DMS 273 (cell line): ENCODE results near the gene B4GALNT4.
"Not testable (repeated sequence)": the region's sequence is repeated elsewhere in the genome, so short reads cannot be mapped to it uniquely, and the experiment has no call there.

ENCODE experiments used
- DNase-seq: peaks from one replicate; lab custom pipeline; 2025; ENCODE audit not compliant: unreplicated experiment; lab: John Stamatoyannopoulos, UW

B4GALNT4 gene

DNA sequence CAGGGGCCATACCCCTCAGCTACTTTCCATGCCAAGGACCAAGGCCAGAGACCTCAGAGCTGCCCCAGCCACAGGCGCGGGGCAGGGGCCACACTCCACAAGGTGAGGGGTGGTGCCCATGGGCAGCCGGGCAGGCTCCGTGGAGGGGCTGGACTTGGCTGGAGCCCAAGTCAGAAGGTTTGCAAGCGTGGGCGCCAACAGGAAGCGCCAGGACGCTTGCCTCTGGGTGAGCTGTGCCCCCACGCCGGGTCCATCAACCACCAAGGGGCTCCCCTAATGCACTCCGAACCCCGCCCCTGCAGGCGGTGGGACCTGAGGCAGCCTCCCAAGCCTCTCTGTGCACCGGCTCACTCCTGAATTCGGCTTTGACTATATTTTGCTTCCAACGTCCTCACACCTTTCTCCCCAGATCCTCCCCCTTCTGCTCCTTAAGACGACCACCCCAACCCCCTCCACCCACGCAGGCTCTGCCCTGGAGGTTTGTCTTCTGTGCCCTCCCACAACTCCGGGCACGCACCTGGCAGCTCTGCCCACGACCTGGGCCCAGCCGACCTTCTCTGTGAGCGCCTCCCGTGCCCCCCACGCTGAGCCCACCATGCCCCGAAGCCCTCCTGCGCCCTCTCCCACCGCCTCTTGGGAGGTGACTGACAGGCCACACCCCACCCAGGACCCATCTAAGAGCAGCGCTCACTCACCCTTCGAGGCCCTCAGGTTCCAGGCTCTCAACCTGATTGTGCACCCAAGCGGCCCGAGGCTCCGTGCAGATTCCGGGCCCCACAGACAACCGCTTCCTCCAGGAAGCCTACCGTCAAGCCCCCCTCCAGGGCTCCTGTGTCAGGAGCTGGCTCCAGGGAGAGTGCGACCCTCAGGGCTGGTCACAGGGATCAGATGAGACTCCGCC, 22.1 kb downstream of the B4GALNT4 start:
- no peak for DNase-seq

DNA sequence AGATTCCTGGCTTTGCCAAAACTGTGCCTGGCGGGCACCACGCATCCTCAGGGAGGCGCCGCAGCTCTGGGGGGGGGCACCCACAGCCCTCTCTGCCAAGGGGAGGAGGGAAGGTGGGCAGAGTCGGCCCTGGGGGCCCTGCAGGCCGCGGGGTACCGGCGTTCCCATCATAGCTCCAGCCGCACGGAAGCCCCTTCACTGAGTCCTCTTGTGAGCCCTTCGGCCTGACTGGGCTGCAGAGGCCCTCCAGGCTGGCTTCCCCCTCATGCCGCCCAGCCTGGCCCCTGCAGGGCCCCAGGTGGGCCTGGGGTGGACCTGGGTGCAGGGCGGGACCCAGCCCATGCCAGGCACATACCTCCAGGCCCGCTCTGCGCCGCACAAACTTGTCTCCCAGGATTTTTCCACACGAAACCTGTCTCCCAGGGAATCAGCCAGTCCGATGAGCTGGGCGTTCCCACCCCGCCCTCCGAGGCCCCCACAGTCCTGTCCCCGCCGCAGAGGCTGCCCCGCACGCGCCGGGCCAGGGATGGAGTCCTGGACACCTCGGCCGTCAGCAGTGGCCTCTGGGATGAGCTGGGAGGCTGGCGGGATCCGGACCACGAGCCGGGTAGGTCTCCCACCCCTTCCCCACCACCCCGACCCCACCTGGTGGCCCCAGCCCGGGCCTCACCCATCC, 22.9 kb downstream of the B4GALNT4 start:
- DNase-seq, result no peak

DNA sequence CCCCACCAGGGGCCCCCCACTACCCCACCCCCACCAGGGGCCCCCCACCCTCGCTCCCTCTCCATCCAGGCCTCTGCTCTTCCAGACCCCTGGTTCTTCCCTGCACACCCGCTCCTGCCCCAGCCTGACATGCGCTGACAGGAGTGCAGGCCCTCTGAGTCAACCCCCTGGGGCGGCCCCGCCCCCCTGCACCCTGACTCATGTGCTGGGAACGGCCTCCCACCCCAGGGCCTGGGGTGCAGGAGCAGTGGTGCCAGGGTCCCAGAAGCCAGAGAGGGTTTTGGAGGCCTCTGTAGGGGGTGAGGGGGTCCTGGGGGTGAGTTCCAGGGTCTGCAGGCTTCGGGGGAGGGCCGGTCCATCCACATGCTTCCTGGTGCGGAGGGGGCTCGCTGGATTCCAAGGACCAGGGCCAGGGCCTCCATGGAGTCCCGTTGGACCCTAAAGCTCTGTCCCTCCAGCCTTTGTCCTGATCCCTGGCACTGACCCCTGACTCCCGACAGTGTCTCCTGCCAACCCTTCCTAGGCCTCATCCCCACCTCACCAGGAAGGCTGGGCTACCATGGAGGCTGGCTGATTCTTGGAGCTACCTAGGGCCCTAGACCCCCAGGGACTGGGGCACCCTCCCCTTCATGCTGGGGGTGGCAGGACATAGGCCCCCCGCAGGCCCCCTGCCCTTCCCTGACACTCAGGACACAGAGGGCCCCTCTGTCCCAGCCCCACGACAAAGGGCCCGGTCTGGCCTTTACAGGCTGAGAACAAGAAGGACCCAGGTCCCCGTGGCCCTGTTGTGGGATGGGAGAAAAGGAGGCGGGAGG, 24.1 kb downstream of the B4GALNT4 start:
- DNase-seq, result no peak

DNA sequence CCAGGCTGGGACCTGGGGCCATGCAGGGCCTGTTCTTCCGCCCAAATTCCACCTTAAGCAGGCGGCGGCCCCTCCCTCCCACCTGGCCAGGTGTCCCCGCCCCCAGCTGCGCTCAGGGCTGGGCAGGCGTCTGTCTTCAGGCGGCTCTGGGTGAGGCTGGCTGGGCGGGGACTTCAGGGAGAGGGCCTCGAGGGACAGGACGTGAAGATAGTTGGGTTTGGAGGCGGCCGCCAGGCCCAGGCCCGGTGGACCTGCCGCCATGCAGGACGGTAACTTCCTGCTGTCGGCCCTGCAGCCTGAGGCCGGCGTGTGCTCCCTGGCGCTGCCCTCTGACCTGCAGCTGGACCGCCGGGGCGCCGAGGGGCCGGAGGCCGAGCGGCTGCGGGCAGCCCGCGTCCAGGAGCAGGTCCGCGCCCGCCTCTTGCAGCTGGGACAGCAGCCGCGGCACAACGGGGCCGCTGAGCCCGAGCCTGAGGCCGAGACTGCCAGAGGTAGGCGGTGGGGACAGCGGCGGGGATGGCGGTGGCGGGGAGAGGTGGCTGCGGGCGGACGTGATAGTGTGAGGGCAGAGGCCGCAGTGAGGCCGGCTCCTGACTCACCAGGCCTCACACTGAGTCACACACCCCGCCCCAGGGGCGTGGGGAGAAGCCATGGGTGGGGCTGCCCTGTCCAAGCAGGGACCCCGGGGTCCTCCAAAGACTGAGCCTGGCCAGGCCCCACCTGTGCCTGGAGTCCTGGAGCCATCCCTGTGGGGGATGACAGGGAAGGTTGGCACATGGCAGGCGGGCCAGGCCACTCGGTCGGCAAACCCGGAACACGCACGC, 24.9 kb downstream of the B4GALNT4 start, which contains the start of gene PKP3:
PKP3 (plus strand) TSS at position 176 of the 824 bp plus-strand sequence; CDS start at position 260, 84 bp downstream.
- DNase-seq, result no peak

DNA sequence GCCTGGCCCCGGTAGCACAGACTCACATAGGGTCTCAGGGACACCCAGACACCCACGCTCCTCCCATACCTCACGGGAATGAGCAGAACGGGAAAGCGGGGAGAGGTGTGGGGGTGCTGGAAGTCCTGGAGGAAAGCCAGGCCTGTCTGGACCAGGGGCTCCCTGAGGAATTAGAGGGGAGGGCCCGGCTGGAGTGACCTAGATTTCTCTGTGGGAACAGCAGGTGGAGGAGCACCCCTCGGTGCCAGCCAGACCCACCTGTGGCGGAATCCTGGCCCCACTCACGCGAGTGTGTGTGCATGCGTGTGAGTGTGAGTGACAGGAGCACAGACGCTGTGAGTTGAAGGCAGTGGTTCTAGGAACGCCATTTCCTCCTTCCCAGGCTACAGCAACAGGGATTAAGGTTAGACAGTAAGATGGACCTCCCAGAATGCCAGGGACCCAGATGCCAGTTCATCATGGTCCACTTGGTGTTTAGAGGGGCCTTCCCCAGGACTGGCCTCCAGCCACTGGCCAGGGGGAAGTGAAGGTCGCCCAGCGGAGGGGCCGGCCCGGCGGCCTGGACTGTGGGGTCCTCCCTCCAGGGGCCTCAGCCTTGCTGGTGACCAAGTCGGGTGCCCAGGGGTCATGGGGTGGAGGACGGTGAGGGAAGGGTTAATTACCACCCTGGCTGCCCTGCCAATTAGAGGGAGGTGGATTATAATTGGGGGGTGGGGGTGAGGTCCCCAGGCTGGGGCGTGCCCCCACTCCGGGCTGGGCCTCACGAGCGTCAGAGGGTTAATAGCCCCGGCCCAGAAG, 25.8 kb downstream of the B4GALNT4 start:
- no peak for DNase-seq

DNA sequence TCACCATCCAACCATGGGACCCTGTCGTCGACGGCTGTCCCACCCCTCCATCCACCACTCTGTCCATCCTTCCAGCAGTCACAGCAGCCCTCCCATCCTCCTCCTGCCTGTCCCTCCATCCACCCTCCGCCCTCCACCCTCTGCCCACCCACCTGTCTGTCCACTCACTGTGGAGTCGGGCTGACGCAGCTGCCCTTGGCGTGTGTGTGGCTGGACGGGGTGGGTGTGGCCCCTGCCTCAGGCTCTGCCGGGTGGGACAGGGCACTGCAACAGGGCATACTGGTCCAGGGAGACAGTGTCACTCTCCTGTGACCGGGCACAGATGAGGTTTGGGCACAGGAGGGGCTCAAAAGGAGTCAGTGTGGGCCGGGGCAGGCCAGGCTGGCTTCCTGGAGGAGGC, 26.6 kb downstream of the B4GALNT4 start:
- DNase-seq, result no peak

DNA sequence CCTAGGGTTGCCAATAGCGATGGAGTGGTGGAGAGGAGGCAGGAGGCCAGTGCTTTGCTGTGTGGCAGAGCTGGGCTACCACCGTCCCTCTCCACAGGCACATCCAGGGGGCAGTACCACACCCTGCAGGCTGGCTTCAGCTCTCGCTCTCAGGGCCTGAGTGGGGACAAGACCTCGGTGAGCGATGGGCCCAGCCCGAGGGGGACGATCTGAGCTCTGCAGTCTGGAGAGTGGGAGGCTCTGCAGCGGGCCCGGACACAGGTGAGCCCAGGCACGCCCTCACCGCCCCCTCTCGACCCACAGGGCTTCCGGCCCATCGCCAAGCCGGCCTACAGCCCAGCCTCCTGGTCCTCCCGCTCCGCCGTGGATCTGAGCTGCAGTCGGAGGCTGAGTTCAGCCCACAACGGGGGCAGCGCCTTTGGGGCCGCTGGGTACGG, 27.2 kb downstream of the B4GALNT4 start:
- peak; percentile 62 for DNase-seq

DNA sequence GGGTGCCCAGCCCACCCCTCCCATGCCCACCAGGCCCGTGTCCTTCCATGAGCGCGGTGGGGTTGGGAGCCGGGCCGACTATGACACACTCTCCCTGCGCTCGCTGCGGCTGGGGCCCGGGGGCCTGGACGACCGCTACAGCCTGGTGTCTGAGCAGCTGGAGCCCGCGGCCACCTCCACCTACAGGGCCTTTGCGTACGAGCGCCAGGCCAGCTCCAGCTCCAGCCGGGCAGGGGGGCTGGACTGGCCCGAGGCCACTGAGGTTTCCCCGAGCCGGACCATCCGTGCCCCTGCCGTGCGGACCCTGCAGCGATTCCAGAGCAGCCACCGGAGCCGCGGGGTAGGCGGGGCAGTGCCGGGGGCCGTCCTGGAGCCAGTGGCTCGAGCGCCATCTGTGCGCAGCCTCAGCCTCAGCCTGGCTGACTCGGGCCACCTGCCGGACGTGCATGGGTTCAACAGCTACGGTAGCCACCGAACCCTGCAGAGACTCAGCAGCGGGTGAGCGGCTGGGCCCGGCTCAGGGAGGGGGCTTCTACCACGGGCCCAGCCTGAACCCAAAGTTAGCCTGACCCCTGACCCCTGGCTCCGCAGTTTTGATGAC, 27.7 kb downstream of the B4GALNT4 start:
- DNase-seq, result peak; percentile 78

DNA sequence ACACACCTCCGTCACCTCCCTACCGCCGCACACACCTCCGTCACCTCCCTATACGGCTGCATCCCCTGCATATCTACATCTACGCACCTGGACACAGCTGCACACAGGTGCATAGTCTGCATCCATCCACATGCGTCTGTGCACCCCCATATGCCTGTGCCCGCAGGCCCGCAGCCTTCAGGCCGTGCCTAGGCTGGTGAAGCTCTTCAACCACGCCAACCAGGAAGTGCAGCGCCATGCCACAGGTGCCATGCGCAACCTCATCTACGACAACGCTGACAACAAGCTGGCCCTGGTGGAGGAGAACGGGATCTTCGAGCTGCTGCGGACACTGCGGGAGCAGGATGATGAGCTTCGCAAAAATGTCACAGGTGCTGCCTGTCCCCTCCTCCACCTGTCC, 29.5 kb downstream of the B4GALNT4 start:
- DNase-seq, result peak; percentile 49

DNA sequence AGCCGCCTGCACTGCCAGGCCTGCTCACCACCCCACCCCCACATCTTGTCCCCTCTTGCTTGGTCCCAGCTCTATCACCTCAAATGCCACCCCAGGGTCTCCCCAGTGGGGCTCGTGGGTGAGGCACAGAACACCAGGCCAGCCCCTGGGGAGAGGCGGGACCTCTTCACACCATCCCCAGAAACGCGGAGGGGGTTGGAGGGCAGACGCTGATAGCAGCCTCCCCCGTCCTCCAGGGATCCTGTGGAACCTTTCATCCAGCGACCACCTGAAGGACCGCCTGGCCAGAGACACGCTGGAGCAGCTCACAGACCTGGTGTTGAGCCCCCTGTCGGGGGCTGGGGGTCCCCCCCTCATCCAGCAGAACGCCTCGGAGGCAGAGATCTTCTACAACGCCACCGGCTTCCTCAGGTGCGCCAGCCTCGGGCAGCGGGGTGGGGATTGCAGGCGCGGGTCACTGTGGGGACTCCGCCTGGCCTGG, 30.5 kb downstream of the B4GALNT4 start:
- DNase-seq, result no peak

DNA sequence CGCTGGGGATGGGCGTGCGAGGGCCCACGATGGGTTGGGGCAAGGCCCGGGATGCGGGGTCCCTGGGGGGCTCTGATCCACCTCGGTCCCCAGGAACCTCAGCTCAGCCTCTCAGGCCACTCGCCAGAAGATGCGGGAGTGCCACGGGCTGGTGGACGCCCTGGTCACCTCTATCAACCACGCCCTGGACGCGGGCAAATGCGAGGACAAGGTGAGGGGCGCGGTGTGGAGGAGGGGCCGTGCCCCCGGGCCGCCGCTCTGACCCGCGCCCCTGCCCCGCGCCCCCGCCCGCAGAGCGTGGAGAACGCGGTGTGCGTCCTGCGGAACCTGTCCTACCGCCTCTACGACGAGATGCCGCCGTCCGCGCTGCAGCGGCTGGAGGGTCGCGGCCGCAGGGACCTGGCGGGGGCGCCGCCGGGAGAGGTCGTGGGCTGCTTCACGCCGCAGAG, 31.0 kb downstream of the B4GALNT4 start:
- DNase-seq, result no peak

DNA sequence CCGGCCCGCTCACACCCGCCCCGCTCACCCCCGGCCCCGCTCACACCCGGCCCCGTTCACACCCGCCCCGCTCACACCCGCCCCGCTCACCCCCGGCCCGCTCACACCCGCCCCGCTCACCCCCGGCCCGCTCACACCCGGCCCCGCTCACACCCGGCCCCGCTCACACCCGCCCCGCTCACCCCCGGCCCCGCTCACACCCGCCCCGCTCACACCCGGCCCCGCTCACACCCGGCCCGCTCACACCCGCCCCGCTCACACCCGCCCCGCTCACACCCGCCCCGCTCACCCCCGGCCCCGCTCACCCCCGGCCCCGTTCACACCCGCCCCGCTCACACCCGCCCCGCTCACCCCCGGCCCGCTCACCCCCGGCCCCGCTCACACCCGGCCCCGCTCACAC, 31.9 kb downstream of the B4GALNT4 start:
- DNase-seq, result not testable (repeated sequence)

DNA sequence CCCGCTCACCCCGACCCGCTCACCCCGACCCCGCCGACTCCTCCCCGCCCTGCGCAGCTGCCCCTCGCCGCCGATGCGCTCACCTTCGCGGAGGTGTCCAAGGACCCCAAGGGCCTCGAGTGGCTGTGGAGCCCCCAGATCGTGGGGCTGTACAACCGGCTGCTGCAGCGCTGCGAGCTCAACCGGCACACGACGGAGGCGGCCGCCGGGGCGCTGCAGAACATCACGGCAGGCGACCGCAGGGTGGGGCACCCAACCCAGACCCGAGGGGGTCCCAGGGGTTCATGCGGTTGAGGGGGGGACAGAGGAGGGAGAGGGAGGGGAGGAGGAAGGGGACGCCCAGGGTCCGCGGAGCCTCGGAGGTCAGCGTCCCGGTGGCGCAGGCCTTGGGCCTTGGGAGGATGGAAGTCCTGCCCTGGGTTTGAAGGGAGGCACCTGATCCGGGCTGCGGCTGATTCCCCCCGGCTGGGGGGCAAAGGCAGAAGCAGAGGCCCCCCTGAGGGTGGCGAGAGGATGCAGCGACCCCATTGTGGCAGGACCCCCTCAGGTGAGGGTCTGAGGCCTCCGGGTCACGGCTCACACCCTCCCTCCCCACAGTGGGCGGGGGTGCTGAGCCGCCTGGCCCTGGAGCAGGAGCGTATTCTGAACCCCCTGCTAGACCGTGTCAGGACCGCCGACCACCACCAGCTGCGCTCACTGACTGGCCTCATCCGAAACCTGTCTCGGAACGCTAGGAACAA, 33.9 kb downstream of the B4GALNT4 start:
- no peak for DNase-seq

DNA sequence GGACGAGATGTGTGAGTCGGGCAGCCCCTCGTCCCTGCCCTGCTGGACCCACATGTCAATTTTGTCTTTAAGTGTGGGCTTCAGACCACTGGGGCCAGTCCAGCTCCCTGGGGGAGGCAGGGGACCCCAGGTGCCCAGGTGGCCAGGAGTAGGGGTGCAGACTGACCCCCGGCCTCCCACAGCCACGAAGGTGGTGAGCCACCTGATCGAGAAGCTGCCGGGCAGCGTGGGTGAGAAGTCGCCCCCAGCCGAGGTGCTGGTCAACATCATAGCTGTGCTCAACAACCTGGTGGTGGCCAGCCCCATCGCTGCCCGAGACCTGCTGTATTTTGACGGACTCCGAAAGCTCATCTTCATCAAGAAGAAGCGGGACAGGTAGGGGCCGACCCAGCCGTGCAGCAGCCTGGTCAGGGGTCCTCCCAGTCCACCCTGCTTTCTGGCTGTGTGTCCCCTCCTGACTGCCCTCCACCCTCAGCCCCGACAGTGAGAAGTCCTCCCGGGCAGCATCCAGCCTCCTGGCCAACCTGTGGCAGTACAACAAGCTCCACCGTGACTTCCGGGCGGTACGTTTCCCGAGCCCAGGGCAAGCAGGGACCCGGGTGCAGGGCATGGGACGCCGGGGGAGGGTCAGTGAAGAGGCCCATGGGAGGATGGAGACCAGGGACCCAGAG, 34.6 kb downstream of the B4GALNT4 start:
- no peak for DNase-seq

DNA sequence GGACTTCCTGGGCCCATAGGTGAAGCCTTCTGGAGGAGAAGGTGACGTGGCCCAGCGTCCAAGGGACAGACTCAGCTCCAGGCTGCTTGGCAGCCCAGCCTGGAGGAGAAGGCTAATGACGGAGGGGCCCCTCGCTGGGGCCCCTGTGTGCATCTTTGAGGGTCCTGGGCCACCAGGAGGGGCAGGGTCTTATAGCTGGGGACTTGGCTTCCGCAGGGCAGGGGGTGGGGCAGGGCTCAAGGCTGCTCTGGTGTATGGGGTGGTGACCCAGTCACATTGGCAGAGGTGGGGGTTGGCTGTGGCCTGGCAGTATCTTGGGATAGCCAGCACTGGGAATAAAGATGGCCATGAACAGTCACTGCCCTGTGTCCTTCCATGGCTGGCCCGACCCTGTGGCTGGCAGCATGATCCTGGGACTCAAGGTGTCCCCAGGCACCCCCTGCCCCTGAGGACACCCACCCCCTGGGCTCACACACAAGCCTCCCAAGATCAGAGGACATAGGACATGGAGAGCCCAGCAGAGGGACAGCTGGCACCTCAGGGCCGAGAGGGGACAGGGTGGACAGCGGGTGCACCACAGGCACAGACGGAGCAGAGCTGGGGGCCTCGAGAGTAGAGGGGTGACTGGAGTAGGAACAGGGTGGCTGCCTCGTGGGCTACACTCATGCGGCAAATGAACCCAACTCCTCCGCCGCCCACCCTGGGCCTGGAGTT, 35.4 kb downstream of the B4GALNT4 start:
- DNase-seq, result no peak

DNA sequence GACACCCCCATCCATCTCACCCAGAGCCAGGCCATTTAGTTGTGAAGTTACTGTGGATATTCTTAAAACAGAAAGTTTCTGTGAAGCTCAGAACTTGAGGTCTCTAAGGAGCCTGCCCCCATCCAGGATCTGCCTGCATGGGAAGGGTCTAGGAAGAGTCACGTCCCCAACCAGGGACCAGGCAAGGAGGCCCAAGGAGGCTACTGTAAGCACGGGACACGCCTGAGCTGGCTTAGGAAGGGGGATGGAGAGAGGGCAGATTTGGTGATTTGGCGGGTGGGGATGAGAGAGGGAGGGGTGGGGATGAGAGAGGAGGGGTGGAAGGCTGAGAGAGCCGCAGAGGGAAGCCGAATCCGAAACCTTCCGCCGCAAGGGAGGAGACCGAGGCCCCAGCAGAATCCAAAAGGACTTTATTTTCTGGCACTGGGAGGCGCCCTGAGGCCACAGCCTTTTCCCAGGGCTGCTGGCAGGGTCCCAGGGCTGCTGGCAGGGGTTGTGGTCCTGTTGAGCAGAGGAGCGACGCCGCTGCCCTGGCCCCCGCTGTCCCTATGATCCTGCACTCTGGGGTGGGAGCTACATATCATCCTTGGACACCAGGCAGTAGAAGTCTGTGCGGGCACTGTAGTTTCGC, 36.1 kb downstream of the B4GALNT4 start:
- DNase-seq, result peak; percentile 74
